Peyer's patch (tissue), 4 donors: ENCODE data around the gene GLIS1.

Experiments used
- CTCF ChIP-seq, 6 experiments: fragments of 450-650 bp in 4 of 6; fragments of 200-600 bp in 2 of 6; sonication (generic) in 1 of 6; IDR thresholded peaks; one replicate each; pipeline ENCODE4 v1.5.1; 2017 to 2019; ENCODE audit warnings: antibody characterized with exemption in 6 of 6, mild to moderate bottlenecking in 3 of 6, moderate library complexity in 1 of 6
- POLR2A ChIP-seq, 2 donors: fragments of 450-650 bp; IDR thresholded peaks; one replicate each; pipeline ENCODE4 v1.5.1; 2017; ENCODE audit warnings: antibody characterized with exemption in 2 of 2, mild to moderate bottlenecking in 2 of 2, moderate library complexity in 2 of 2

- TF ChIP-seq CTCF (IDR thresholded peaks at IDR 0.05), result no peak
- no peak for TF ChIP-seq POLR2A (IDR thresholded peaks at IDR 0.05)
These were observed 231.7 kb downstream of the GLIS1 start for GRCh38 chr1:53507116-53507820.
